Loucy (cell line): ENCODE data around the gene TBC1D3B.
"Not testable (repeated sequence)": the region's sequence is repeated elsewhere in the genome, so short reads cannot be mapped to it uniquely, and the experiment has no call there.

ENCODE experiments used
- H2AFZ ChIP-seq: fragments of 200-600 bp; sonication (generic); 2 replicates; pipeline ENCODE4 v1.6.0; 2016; ENCODE audit warnings: antibody characterized with exemption, mild to moderate bottlenecking, low read length, moderate library complexity
- H3F3A ChIP-seq: fragments of 200-600 bp; 2 replicates; pipeline ENCODE4 v1.6.0; 2016; ENCODE audit warnings: antibody characterized with exemption, low read depth, mild to moderate bottlenecking
- H3K27me3 ChIP-seq: fragments of 200-600 bp; sonication (generic); 2 replicates; pipeline ENCODE4 v1.6.1; 2014; ENCODE audit warnings: low read length, mild to moderate bottlenecking; ENCODE audit not compliant: insufficient read depth, poor library complexity, severe bottlenecking
- H3K36me3 ChIP-seq: fragments of 200-600 bp; sonication (generic); 2 replicates; pipeline ENCODE4 v1.6.1; 2016; ENCODE audit warnings: low read length; ENCODE audit not compliant: insufficient read depth
- H3K4me1 ChIP-seq: fragments of 200-600 bp; sonication (generic); 2 replicates; pipeline ENCODE4 v1.5.1; 2014; ENCODE audit warnings: low read length, mild to moderate bottlenecking; ENCODE audit not compliant: insufficient read depth, poor library complexity, severe bottlenecking
- H3K4me2 ChIP-seq: fragments of 200-600 bp; sonication (generic); 2 replicates; pipeline ENCODE4 v1.6.0; 2014; ENCODE audit warnings: antibody characterized with exemption, low read length, low read depth, mild to moderate bottlenecking; ENCODE audit not compliant: poor library complexity, severe bottlenecking
- H3K4me3 ChIP-seq: fragments of 200-600 bp; sonication (generic); 2 replicates; pipeline ENCODE4 v1.5.1; 2014; ENCODE audit warnings: low read length, mild to moderate bottlenecking, mixed read lengths; ENCODE audit not compliant: poor library complexity, severe bottlenecking
- H3K79me2 ChIP-seq: fragments of 200-600 bp; sonication (generic); 2 replicates; pipeline ENCODE4 v1.6.1; 2014; ENCODE audit warnings: low read length; ENCODE audit not compliant: insufficient read depth
- H3K9ac ChIP-seq: fragments of 200-600 bp; sonication (generic); 2 replicates; pipeline ENCODE4 v1.6.0; 2014; ENCODE audit warnings: mild to moderate bottlenecking, low read depth, low read length, moderate library complexity; ENCODE audit not compliant: poor library complexity, severe bottlenecking
- H3K9me2 ChIP-seq: fragments of 200-600 bp; sonication (generic); replicated peaks from 2 replicates; pipeline ENCODE4 v1.6.1; 2016; ENCODE audit warnings: low read depth, low read length, mixed read lengths
- H3K9me3 ChIP-seq: fragments of 200-600 bp; sonication (generic); 2 replicates; pipeline ENCODE4 v1.6.1; 2014; ENCODE audit warnings: mild to moderate bottlenecking, antibody characterized with exemption, low read length, low read depth; ENCODE audit not compliant: insufficient read depth
- H4K20me1 ChIP-seq: fragments of 200-600 bp; sonication (generic); 2 replicates; pipeline ENCODE4 v1.6.0; 2014; ENCODE audit warnings: antibody characterized with exemption, low read length, mild to moderate bottlenecking; ENCODE audit not compliant: insufficient read depth, poor library complexity, severe bottlenecking
- EZH2phosphoT487 ChIP-seq: fragments of 200-600 bp; IDR thresholded peaks from 2 replicates; pipeline ENCODE4 v1.6.1; 2018; ENCODE audit warnings: antibody characterized with exemption, mild to moderate bottlenecking, moderate library complexity, borderline replicate concordance
- TF ChIP-seq, protein P1 (sequence below): fragments of 200-600 bp; sonication (generic); conservative IDR thresholded peaks from 2 replicates; pipeline ENCODE4 v1.5.1; 2014; ENCODE audit warnings: mild to moderate bottlenecking, antibody characterized with exemption, low read length

TBC1D3B gene

DNA sequence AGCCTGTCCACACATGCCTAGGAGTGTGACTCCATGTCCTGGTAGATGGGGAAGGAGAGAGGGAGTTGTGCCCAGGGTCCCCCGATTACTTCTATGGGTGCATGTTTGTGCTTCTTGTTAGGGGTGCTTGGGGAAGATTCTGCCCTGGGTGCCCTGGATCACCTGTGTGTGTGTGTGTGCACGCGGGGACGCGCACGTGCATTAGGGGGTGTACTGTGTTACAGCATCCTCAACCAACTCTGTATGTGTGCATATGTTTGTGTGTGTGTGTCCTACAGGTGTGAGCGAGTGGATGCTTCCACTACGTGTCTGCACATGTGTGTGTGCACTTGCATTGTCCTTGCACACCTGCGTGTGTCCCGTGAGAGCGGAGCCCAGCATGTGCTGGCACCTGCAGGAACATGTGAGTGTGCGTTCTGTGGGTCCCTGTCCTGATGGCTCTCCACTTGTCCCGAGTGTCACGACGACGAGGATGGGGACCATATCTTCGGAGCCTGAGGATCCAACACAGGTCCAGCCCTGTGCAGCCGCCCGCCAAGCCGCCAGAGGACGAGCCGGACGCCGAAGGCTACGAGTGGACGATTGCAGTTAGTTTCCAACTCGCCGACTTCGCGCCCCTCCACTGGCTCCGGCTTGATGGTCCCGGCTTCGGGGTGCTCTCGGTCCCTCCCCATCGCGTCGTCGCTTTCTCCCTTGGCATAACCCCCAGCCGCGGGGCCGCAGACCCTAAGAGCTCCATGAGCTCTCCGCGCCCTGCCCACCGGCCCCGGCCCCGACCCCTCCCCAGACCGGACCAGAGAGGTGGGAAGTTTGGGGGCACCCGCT lies 6.0 kb upstream of the TBC1D3B start:
- H3K9ac ChIP-seq: no peak overlapping the region
- H3K4me1 ChIP-seq: no peaks in the 10 kb centered on the region
- no peaks in the 10 kb centered on the region for H3K36me3 ChIP-seq
- TF ChIP-seq EZH2phosphoT487: no peak
- TF ChIP-seq, protein P1, sequence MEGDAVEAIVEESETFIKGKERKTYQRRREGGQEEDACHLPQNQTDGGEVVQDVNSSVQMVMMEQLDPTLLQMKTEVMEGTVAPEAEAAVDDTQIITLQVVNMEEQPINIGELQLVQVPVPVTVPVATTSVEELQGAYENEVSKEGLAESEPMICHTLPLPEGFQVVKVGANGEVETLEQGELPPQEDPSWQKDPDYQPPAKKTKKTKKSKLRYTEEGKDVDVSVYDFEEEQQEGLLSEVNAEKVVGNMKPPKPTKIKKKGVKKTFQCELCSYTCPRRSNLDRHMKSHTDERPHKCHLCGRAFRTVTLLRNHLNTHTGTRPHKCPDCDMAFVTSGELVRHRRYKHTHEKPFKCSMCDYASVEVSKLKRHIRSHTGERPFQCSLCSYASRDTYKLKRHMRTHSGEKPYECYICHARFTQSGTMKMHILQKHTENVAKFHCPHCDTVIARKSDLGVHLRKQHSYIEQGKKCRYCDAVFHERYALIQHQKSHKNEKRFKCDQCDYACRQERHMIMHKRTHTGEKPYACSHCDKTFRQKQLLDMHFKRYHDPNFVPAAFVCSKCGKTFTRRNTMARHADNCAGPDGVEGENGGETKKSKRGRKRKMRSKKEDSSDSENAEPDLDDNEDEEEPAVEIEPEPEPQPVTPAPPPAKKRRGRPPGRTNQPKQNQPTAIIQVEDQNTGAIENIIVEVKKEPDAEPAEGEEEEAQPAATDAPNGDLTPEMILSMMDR: no peak
- H3K79me2 ChIP-seq: no peaks in the 10 kb centered on the region
- H3K4me3 ChIP-seq: no peak overlapping the region
- no peaks in the 10 kb centered on the region for H4K20me1 ChIP-seq
- H3K9me2 ChIP-seq: no peaks in the 10 kb centered on the region
- no peak overlapping the region for H2AFZ ChIP-seq
- no peaks in the 10 kb centered on the region for H3K27me3 ChIP-seq
- H3K4me2 ChIP-seq: no peak overlapping the region
- no peaks in the 10 kb centered on the region for H3F3A ChIP-seq
- no peaks in the 10 kb centered on the region for H3K9me3 ChIP-seq

DNA sequence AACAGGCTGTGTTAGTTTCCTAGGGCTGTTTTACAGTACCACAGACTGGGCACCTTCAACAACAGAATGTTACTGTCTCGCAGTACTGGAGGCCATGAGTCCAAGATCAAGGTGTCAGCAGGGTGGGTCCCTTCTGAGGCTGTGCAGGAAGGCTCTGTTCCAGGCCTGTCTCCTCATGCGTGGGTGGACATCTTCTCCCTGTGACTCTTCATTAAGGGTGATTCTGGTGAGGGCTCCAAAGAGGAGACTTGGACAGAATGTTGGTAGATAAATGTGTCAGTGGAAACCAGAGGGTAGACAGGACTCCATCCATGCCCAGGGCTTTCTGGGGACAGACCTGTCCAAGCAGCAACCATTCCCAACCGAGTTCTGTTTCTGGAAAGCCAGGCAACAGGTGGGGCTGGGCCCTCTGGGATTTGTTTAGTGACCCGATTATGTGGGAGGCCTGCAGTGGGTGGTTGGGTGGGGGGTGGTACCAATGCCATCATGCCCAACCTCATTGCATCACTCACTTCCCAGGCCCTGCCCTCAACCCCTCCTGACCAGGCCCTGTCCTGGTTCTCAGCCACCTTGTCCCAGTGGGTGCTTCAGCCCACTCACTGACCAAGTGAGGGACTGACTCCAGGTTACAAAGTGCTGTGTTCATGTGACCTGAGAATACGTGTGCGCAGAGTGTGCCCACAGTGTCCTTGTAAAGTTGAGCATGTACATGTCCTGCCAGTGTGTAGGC lies 5.2 kb upstream of the TBC1D3B start:
- H3K4me2 ChIP-seq, H2AFZ ChIP-seq, H3K9me2 ChIP-seq, H3K79me2 ChIP-seq, H3K4me3 ChIP-seq, H3K4me1 ChIP-seq, H3K36me3 ChIP-seq, H3K9me3 ChIP-seq, H3K9ac ChIP-seq, H3K27me3 ChIP-seq, H3F3A ChIP-seq, H4K20me1 ChIP-seq: not testable (repeated sequence)

DNA sequence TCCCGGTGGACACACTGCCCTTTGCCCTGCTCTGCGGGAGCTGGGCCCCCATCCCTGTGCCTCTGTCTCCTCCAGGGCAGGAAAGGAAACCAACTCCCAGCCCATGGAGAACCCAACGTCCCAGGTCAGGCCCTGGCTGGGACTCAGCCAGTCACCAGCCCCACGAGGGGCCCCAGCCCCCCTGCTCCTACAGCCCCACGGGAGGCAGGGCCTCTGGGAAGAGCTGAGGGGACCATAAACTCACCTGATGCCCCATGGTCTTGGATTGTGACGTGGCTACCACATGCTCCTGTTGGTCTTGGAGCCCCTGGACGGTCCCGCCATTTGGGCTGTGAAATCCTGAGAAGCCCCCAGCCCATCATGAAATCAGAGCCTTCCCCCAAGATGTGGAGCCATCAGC lies 7.6 kb downstream of the TBC1D3B start:
- not testable (repeated sequence) for H3K36me3 ChIP-seq, H3K4me1 ChIP-seq, H4K20me1 ChIP-seq, H2AFZ ChIP-seq, H3K27me3 ChIP-seq, H3K79me2 ChIP-seq, H3F3A ChIP-seq, H3K9me2 ChIP-seq, H3K4me3 ChIP-seq, H3K9me3 ChIP-seq, H3K4me2 ChIP-seq, H3K9ac ChIP-seq

DNA sequence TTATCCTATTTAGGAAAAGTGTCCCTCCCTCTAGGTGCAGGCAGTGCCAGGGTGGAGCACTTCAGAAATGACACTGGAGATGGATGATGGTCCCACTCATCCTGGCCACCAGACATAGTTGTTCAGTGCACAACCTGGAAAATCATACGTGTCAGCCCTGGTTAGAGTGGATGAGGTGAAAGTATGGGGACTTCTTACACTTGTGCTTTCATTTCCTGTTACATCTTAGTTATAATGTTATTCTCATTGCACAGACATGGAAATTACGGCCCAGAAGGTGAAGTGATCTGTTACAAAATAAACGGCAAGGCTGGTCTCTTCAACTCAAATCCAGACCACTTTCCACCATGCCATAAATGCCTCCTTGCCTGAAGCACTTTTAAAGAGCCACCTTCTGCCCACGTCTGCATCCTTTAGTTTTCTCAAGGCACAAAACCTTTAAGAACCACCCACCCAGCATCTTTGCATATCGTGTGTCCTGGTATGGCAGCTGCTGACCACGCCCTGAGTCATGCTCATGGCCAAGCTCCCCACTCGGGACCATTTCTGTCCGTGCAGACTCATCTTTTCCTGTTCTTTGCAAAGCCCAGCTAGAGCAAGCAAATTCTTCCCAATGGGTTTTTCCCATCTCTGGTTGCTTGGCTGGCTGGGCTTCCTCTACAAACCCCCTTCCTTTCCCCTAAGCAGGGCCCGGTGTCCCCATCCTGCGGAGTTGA lies 22.4 kb downstream of the TBC1D3B start:
- H3K36me3 ChIP-seq: no peaks in the 10 kb centered on the region
- no peak overlapping the region for H3K4me3 ChIP-seq
- no peak overlapping the region for H3K4me2 ChIP-seq
- no peaks in the 10 kb centered on the region for H3K9me3 ChIP-seq
- no peaks in the 10 kb centered on the region for H3K27me3 ChIP-seq
- no peak overlapping the region for H2AFZ ChIP-seq
- no peaks in the 10 kb centered on the region for H3K4me1 ChIP-seq
- no peaks in the 10 kb centered on the region for H3F3A ChIP-seq
- TF ChIP-seq, protein P1: no peak
- H4K20me1 ChIP-seq: no peaks in the 10 kb centered on the region
- H3K79me2 ChIP-seq: no peaks in the 10 kb centered on the region
- H3K9me2 ChIP-seq: no peaks in the 10 kb centered on the region
- H3K9ac ChIP-seq: no peak overlapping the region
